Hindlimb muscle (tissue), 1 donor: Measurements from ENCODE around the gene ZXDC. TPM values are rescaled to one million over a fixed set of nuclear protein-coding genes. Genes with fewer than 3 reads are reported as not detected.

Experiments used
- DNase-seq: peaks from one replicate; pipeline ENCODE4 v3.0.0-alpha.2; 2013
- polyA plus RNA-seq: library from polyadenylated mRNA; unstranded; fragments of 120-200 nt; gene quantifications from one replicate; pipeline ENCODE4 v1.2.1, GENCODE V29; 2013; ENCODE audit not compliant: insufficient read length

The ZXDC gene
- polyA plus RNA-seq, 1 donor = 32.9 TPM

- no peak for DNase-seq
Measured at GRCh38 chr3:126473292-126474168, 2.2 kb downstream of the ZXDC start.

GRCh38 chr3:126472277-126473006, 3.2 kb downstream of the ZXDC start:
- DNase-seq = no peak

GRCh38 chr3:126469479-126469878, 6.2 kb downstream of the ZXDC start:
- DNase-seq = no peak

GRCh38 chr3:126468028-126468891, 7.4 kb downstream of the ZXDC start:
- DNase-seq = no peak

- DNase-seq = no peak
Measured at GRCh38 chr3:126467611-126467955, 8.1 kb downstream of the ZXDC start.

GRCh38 chr3:126466886-126467610, 8.6 kb downstream of the ZXDC start:
- DNase-seq = no peak

GRCh38 chr3:126465928-126466544, 9.7 kb downstream of the ZXDC start:
- no peak for DNase-seq

- DNase-seq = no peak
Measured at GRCh38 chr3:126464997-126465396, 10.7 kb downstream of the ZXDC start.

GRCh38 chr3:126464494-126464893, 11.2 kb downstream of the ZXDC start:
- DNase-seq = no peak

- DNase-seq = no peak
Measured at GRCh38 chr3:126464093-126464492, 11.6 kb downstream of the ZXDC start.

- no peak for DNase-seq
Measured at GRCh38 chr3:126463521-126463920, 12.2 kb downstream of the ZXDC start.

- no peak for DNase-seq
Measured at GRCh38 chr3:126461450-126462070, 14.1 kb downstream of the ZXDC start.

- DNase-seq = no peak
Measured at GRCh38 chr3:126460381-126460780, 15.3 kb downstream of the ZXDC start.

GRCh38 chr3:126459763-126460127, 15.9 kb downstream of the ZXDC start:
- no peak for DNase-seq

GRCh38 chr3:126459111-126459762, 16.5 kb downstream of the ZXDC start:
- no peak for DNase-seq

- no peak for DNase-seq
Measured at GRCh38 chr3:126456766-126457388, 18.8 kb downstream of the ZXDC start.

GRCh38 chr3:126456211-126456610, 19.5 kb downstream of the ZXDC start:
- no peak for DNase-seq

- DNase-seq = no peak
Measured at GRCh38 chr3:126454437-126455198, 21.1 kb downstream of the ZXDC start.

GRCh38 chr3:126454025-126454424, 21.7 kb downstream of the ZXDC start:
- no peak for DNase-seq

GRCh38 chr3:126452213-126452612, 23.5 kb downstream of the ZXDC start:
- no peak for DNase-seq
